Middle frontal gyrus (tissue), 1 donor: ENCODE measurements around the gene GTPBP6.
"Not testable (repeated sequence)": the region's sequence is repeated elsewhere in the genome, so short reads cannot be mapped to it uniquely, and the experiment has no call there.

Source experiments
- DNase-seq: peaks from one replicate; pipeline ENCODE4 v3.0.0-alpha.2; 2015; ENCODE audit warnings: low spot score; ENCODE audit errors: extremely low spot score

Gene GTPBP6

DNA sequence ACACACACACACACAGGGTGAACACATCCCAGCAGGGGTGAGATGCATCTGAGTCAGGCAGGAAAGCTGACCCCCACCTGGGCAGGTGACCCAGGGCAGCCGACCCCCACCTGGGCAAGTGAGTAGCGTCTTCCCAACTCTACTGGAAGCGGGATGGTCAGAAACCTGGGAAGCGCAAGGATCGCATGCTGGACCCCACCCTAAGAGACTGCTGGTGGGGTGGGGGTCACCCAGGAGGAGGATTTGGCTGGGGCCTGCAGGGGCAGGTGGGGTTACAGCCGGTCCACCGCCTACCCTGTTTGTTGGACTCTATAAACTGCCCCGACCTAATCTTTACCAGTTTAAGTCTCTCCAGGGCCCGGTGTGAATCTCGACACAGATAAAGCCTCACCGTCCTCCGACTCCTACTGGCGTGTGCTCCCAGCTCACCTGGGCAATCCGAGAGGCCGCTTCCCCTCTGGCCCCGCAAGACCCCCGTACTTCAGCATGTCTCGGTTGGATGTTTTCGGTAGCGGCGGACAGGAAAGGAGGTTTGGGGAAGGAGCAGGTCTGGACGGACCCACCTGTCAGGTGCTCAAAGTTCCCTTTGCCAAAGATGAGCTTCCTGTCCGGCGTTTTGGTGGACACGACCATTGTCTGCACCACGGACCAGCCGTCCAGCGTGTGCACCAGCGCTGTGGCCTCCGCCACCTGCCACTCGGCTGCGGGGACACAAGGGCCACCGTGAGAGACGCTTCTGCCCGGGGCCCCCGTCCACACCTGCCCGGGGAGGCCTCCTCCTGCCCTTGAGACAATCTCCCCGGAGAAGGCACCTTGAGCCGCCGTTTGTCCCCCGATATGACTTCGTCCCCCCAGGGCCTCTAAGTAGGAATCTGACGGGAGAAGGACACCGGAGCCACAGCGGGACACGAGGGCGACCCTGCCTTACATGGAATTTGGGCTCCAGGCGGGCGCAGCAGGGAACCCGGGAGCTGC lies 2.0 kb downstream of the GTPBP6 start:
- no peak for DNase-seq

DNA sequence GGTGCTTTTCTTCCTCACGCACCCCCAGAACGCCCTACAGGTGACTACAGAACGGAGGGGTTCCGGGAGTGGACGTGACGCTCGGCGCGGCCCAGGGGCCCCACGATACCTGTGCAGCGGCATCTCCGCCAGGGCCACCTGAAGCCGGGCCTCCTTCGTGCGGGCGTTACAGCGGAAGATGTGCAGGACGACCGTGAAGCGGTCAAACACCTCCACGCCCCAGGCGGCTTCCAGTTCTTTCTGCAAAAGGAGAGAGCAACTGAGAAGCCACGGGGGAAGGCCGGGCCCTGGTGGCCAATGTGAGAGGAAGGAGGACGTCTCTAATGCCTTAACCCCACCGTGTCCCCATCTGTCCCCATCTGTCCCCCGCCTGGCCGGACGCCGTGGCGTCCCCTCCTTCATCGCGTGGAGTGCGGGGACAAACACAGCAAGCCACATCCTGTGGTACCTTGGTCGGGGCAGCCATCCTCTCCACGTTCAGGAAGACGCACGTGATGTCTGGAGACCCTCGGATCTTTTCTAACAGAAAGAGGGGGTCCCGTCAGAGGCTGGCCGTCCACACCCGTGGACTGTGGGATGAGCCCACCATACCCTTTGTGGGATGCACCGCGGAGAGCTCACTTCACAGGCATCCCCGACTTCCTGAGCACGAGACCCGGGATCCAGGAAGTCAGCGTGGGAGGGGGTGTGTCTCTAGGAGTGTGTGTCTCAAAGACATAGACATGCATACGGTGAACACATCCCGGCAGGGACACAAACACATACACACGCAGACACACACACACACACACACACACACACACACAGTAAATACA lies 3.6 kb downstream of the GTPBP6 start:
- no peak for DNase-seq

DNA sequence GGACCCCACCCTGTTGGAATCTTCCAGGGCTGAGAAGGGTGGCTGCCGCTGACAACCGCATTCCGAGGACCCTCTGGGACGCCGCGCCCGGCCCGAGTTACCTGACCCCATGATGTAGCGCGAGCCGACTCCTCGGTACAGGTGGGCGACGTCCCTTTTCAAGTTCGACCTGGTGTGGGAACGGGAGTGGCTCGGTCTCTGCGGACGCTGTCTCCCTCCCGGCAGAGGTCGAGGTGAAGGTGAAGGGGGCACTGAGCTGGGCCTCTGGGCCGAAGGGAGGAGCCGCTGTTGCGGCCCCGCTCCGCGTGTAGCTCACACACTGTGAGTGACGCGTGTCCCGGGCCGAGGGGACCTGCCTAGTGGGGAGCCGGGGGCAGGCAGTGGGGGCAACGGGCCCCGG lies 4.5 kb downstream of the GTPBP6 start:
- no peak for DNase-seq

DNA sequence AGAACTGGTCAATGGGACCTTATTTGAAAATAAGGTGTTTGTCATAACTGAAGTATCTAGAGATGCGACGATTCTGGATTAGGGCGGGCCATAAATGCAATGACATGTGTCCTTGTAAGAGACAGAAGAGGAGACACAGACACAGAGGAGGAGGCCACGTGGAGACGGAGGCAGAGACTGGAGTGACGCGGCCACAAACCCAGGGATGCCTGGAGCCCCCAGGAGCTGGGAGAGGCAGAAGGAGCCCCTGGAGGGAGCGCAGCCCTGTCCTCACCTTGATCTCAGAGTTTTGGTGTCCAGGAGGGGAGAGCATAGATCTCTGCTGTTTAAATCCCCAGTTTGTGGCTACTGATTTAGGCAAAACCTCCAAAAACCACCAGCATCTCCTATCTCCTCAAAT lies 5.0 kb downstream of the GTPBP6 start:
- DNase-seq = no peak

DNA sequence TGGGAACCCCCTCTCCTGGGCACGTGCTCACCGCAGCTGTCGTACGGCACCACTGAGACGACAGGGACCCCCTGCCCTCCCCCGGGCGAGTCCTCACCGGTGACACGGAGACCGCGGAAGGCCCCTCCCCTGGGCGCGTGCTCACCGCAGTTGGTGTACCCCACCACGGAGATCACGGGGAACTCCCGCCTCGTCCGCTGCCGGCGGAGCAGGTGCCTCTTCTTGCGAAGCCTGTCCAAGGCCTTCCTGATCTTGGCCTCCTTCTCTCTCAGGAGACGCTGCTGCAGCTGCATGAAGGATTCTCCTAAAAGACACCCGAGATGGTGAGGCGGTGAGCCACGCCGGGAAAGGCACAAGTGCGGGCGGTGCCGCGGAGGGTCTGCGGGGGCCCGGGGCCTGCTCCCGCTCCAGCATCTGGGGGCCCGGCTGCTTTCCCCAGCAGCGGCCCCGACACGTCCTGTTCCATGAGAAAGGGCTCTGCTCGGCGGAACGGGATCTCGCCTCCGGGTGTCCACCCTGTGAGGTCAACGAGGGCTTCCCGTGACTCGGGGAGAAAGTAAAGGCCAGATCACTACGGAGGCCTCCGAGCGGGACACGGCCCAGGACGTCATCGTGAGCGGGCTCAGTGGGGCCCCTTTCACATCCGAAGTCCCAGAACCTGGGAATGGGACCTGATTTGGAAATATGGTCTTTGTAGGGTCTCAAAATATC lies 5.8 kb downstream of the GTPBP6 start:
- no peak for DNase-seq

DNA sequence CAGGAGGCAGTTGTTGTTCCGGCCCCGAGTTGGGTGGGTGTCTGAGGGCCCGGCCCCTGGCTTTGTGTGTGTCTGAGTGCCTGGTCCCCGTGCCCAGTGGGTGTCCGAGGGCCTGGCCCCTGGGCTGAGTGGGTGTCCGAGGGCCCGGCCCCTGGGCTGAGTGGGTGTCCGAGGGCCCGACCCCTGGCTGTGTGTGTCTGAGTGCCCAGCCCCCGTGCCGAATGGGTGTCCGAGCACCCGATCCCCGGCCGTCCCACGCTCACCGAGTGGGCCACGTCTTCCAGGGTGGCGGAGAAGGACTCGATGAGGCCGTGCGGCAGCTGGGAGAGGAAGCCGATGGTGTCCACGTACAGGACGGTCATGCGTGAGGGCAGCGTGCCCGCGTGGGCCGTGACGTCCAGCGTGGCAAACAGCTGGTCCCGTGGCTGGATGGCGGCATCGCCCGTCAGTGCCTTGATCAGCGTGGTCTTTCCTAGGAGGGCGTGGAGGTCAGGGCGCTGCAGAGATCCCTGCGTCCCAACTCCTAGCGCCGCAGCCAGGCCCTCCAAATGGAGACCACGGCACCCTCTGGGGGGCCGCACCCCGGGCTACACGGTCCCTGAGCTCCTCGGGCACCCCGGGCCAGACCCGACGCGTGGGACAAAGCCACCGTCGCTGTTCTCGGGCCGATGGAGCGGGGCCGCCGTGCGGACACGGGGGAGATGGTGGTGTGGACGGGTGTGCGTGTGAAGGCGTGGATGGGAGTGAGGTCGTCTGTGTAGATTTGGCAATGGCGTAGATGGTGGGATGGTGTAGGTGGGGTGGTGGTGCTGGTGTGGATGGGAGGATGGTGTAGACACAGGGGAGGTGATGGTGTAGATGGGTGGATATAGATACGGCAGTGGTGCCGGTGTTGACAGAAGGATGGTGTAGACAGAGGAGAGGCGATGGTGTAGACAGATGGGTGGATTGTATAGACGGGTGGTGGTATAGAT lies 7.2 kb downstream of the GTPBP6 start:
- DNase-seq = no peak

DNA sequence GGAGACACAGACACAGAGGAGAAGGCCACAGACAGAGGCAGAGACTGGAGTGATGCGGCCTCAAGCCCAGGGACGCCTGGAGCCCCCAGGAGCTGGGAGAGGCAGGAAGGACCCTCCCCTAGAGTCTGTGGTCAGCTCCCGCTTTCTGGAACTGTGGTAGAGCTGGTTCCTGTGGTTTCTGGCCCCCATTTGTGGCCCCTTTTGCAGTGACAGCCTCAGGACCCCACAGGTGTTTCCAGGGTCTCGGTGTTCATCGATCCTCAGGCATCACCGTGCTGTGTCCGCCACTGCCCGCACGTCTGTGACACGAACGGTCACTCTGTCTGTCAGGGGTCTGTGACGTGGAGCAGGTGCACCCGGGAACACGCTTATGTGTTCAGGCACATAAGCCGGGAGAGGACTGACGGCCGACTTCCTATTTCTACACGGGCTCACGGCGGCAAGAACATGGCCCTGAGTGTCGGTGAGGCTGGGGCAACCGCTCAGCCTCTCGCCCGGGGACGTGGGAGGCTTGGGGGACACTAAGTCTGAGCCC lies 7.9 kb downstream of the GTPBP6 start:
- no peak for DNase-seq

DNA sequence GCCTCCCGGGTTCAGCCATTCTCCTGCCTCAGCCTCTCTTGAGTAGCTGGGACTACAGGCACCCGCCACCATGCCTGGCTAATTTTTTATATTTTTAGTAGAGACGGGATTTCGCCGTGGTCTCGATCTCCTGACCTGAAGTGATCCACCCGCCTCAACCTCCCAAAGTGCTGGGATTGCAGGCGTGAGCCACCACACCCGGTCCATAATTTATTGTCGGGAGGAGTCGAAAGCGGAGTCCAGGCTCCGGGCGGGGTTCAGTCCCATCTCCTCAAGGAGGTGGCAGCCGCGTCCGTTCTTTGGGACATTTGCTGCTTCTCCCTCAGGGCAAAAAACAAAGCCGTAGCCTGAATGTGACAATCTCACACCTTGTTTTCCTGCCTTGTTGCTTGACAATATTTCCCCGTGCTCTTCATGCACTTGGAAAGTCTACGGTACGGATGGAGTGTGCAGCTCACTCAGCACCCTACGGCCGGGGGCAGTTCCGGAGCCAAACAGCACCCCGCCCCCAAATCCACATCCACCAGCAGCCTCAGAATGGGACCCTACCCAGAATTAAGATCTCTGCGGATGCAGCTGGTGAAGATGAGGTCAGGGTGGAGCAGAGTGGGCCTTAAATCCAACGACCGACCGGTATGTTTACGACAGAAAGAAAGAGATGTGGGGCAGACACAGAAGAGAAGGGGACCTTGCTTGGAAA lies 9.6 kb downstream of the GTPBP6 start:
- no peak for DNase-seq

DNA sequence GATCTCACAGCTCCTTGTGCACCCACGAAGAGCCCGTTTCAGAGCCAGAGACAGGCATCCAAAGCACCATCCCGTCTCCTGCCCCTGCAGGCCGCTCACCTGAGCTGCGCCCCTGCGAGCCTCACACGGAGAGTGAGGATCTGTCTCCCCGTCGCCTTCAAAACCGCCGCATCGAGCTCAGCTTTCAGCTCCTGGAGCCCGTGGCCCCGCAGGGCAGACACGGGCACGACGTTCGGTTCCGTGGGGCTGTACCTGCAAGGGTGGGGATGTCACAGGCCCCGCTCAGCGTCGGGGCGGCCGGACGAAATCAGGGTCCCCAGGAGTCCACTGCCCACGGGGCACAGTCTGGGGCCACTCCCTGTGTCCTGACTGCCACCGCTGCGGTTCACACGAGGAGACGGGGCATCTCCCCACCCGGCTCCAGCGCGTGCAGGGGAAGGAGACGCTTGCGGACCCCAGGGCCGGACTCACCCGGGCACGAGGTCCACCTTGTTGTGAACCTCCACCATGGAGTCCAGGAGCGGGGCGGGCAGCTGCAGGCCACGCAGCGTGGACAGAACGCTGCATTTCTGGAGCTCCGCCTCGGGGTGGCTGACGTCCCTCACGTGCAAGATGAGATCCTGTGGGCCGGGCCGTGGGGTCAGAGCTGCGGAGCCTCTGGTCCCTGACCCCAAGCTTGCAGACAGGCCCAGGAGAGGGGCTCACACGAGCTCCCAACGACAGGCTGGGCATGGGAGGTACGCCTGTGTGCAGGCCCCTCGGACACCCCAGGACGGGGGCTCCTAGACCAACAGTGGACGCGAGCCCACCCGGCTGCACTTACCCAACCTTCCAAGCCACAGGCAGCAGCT lies 11.1 kb downstream of the GTPBP6 start:
- DNase-seq = no peak

DNA sequence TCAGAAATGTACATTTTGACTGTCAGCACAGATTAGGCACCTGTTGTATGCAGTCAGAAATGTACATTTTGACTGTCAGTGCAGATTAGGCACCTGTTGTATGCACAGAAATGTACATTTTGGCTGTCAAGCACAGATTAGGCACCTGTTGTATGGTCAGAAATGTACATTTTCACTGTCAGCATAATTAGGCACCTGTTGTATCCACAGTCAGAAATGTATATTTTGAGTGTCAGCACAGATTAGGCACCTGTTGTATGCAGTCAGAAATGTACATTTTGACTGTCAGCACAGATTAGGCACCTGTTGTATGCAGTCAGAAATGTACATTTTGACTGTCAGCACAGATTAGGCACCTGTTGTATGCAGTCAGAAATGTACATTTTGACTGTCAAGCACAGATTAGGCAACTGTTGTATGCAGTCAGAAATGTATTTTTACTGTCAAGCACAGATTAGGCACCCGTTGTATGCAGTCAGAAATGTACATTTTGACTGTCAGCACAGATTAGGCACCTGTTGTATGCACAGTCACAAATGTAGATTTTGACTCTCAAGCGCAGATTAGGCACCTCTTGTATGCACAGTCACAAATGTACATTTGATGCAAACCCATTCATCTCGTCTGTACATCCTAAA lies 11.9 kb downstream of the GTPBP6 start:
- DNase-seq = not testable (repeated sequence)

DNA sequence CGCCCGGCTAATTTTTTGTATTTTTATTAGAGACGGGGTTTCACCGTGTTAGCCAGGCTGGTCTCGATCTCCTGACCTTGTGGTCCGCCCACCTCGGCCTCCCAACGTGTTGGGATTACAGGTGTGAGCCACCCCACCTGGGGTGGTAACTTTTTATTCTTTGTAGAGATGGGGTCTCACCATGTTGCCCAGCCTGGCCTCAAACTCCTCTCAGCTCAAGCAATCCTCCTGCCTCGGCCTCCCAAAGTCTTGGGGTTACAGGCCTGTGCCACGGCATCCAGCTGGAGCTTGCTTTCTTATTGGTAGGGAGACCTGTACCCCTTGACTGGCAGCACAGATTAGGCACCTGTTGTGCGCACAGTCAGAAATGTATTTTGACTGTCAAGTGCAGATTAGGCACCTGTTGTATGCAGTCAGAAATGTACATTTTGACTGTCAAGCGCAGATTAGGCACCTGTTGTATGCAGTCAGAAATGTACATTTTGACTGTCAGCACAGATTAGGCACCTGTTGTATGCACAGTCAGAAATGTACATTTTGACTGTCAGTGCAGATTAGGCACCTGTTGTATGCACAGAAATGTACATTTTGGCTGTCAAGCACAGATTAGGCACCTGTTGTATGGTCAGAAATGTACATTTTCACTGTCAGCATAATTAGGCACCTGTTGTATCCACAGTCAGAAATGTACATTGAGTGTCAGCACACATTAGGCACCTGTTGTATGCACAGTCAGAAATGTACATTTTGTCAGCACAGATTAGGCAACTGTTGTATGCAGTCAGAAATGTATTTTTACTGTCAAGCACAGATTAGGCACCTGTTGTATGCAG lies 12.6 kb downstream of the GTPBP6 start:
- not testable (repeated sequence) for DNase-seq

DNA sequence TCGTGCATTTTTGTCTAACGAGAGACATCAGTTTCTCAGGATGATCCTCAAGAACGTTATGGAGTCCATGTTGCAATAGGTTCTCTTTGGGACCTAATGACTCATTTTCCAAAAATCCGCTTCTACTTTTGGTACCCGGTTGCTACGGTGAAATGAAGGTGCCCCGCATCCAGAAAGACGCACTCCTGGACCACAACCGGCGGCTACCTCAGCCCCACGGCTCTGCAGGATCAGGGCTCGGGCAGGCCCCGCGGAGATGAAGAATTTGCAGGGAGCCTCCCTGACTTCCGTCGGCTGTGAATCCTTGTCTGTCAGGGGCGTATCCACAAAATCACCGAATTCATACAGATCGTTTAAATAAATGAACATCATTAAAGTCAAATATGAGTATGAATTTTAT lies 15.6 kb downstream of the GTPBP6 start:
- no peak for DNase-seq

DNA sequence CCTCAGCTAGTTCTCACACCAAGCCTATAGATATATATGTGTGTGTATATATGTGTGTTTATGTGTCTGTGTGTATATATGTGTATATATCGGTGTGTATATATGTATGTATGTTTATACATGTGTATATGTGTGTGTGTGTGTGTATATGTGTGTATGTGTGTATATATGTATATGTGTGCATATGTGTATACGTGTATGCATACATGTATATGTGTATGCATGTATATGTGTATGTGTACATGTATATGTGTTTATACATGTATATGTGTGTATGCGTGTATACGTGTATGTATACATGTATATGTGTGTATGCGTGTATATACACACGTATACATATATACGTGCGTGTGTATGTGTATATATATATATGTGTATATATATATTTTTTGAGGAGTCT lies 18.3 kb downstream of the GTPBP6 start:
- DNase-seq = no peak

DNA sequence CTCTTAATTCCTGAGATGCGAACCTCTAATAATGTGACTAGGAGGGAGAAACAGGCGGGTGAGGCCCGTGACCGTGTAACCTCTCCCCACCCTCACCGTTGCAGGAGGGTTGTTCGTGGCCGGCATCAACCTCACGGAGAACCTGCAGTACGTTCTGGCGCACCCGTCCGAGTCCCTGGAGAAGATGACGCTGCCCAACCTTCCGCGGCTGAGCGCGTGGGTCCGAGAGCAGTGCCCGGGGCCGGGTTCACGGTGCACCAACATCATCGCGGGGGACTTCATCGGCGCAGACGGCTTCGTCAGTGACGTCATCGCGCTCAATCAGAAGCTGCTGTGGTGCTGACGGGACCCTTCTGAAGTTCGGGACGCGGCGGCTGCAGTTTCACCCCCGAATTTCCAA lies 19.6 kb downstream of the GTPBP6 start:
- no peak for DNase-seq

DNA sequence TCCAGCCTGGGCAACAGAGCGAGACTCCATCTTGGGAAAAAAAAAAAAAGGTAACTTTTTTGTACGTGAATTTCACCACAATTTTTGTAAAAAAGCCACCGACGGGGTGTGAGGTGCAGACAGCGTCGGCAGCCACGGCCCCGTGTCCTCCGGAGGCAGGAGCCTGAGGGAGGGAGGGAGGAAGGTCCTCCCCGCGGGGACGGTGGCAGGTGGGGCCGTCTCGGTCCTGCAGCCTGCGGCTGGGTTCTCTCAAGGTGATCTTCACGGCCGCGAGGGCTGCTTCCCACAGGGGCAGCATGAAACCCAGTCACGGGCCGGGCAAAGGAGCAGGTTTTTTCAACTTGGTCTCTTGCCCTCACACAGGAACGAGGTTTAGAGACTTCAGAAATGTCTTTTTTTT lies 23.5 kb downstream of the GTPBP6 start:
- DNase-seq = no peak

DNA sequence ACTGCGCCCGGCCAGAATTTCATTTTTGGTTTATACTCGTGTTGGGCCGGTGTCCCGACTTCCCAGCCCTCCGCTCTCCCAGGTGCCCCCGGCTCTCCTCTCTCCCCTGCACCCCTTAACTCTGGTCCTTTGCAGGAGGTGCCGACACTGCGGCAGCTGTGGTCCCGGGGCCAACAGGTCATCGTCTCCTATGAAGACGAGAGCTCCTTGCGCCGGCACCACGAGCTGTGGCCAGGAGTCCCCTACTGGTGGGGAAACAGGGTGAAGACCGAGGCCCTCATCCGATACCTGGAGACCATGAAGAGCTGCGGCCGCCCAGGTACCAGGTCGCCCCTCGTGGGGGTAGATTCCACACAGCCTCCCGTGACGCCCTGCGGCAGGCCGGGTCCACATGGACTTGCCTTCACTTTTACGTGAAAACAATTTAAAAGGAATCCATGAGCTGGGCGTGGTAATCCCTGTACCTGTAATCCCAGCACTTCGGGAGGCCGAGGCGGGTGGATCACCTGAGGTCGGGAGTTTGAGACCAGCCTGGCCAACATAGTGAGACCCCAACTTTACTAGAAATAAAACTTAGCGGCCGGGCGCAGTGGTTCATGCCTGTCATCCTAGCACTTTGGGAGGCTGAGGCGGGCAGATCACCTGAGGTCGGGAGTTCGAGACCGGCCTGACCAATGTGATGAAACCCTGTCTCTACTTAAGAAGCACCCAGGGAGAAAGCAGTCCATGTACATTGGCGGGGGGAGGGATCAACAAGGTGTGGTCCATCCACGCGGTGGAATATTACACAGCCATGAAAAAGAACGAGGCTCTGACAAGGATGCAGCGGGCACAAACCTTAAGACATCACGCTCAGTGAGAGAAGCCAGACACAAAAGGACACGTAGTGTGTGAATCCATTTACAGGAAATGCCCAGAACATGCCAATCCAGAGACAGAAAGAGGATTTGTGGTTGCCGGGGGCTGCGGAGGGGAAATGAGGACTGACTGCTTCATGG lies 25.4 kb downstream of the GTPBP6 start:
- DNase-seq = no peak
